ENCODE results near the gene PRR22.

Gene PRR22

GRCh38 chr19:5784581-5785147 is at the start of gene PRR22:
TSS of gene PRR22 (minus strand) at chr19:5784746. CDS start at chr19:5784660, 86 bp downstream.
- DNase-seq (ENCODE audit: low spot score): no peak

DNA sequence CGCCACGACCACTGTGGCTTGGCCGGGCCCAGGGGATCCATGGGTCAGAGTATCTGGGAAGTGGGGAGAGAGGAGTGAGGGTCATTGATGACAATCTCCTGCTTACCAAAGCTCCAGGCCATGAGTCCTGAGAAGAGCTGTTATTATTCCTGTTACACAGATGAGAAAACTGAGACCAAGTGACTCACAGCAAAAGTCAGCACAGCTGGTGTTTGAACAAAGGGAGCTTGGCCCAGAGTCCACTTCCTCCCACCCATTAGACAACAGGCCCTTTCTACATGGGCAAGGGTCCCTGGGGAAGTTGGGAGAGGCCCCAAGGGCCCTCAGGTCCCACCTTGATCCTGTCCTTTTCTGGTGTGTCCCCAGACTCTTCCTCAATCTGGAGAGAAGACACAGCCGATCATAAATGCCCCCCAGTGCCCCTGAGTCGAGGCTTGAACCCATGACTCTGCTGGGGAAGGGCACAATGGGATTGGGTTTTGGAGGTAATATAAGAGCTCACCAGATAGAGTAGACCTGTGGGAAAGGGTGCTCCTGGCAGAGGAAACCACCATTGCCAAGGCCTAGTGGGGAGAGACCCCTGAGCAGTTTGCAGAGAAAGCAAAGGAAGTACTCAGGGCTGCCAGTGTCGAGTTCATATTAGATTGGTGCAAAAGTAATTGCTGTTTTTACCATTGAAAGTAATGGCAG is 48.1 kb upstream of the PRR22 start:
- DNase-seq (ENCODE audit: low spot score): no peak

- DNase-seq (ENCODE audit: low spot score): no peak
Observed at GRCh38 chr19:5832061-5832460, 47.5 kb upstream of the PRR22 start.

GRCh38 chr19:5831159-5831558 is 46.6 kb upstream of the PRR22 start:
- no peak for DNase-seq (ENCODE audit: low spot score)

DNA sequence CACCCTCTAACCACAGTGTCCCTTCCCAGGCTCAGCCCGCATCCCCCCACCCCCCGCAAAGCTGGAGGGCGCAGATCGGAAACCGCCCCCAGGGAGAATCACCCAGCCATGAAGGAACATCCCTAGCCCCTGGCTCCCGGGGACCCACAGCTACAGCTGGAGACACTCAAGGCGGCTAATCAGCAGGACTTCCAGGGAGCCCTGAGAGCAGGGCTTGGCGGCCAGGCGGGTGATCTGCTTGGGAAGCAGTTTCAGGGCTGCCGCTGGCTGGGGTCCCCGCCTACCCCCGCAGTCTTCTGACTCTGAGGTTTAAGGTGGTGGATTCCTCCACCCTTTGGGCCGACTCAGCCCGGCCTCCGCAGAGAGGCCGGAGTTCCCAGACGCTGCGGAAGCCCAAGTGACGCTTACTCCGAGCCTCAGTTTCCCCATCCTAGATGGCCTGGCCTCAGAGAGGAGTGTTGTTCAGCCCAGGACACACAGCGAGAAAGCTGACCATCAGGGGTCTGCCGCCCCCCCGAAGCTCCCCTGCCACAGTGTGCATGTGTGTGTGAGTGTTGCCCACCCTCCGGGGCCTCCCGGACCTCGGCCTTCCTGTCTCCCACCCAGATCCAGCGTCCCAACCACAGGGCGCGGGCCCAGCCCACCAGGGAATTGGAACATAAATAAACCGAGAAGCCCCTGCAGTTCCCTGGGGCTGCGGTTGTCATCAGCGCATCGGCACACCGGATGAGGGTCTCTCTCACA is 45.2 kb upstream of the PRR22 start:
- no peak for DNase-seq (ENCODE audit: low spot score)

DNA sequence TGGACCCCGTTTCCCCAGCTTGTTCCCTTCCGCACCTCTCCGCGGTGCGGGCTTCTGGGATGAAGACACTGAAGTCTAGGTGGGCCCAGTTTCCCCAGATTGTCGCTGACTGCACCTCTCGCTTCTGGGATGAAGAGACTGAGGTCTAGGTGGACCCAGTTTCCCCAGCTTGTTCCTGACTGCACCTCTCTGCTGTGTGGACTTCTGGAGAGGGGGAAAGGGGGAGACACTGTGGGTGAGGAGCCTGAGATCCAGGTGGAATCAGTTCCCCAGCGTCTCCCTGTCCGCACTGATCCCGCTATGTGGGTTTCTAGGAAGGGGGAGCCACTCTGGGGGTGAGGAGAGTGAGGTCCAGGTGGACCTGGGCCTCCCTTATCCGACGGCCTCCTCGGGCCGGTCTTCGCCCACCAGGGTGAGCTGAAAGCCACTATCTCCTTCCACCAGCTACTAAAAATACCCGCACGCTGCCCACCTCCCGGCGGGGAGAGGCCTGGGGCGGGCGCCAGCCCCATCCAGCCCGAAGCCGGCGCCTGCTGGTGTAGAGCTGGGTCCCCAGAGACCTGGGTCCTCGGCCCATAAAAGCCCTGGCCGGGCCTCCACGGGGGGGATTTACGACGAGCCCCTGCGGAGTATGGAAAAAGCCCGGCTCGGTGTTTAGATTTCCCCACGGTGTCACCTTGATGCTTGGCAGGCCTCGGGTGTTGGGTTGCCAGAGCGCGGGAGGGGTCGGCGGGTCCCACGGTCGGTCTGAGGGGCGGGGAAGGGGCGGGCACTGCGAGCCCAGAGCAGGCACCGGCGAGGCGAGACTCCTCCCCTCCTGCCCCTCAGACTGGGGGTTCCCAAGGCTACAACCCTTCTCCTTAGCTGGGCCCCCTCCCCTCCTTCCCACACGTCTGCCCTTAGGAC is 44.4 kb upstream of the PRR22 start:
- DNase-seq (ENCODE audit: low spot score): no peak

DNA sequence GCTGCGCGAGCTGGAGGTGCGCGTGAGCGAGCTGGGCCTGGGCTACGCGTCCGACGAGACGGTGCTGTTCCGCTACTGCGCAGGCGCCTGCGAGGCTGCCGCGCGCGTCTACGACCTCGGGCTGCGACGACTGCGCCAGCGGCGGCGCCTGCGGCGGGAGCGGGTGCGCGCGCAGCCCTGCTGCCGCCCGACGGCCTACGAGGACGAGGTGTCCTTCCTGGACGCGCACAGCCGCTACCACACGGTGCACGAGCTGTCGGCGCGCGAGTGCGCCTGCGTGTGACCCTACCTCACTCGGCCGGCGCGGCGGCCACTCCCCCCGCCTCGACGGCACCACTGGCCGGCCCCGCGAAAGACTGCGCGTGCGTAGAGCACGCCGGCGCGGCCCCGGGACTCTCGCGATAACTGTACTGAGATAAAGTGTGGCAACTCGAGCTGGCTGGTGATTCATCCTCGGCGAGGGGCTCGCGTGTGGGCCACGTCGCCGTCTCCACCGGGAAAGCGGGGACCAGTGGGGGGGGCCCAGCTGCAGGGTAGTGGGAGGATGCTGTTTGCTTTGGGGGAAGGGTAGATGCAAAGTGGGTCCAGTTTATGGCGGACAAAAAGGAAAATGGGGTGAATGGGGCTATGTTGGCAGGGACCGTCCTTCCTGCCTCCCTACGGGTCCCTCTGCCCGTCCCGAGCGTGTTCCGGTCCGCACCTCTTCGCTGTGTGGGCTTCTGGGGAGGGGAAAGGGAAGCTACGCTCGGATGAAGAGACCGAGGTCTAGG is 43.5 kb upstream of the PRR22 start:
- DNase-seq (ENCODE audit: low spot score): peak; percentile 99

DNA sequence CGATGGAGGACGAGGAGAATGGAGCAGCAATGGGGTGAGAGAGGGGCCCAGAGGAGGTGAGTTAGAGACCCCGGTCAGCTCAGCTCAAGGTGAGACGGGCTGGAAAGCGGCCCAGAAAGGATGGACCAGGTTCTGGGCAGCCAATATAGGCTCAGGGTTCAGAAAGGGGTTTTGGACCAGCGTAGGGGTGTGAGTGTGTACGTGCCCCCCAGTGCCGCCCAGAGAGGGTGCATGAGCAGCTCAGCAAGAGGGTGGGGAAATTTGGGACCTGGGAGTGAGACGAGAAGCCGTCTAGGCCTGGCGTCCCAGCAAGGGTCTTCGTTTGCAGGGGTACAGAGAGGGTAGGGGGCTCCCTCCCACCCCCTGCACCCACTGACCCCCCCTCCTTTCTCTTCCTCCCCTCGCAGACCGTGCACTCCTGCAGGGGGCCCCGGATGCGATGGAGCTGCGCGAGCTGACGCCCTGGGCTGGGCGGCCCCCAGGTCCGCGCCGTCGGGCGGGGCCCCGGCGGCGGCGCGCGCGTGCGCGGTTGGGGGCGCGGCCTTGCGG is 42.9 kb upstream of the PRR22 start:
- DNase-seq (ENCODE audit: low spot score): no peak

GRCh38 chr19:5826531-5827341 is 42.2 kb upstream of the PRR22 start:
- peak; percentile 85 for DNase-seq (ENCODE audit: low spot score)

- no peak for DNase-seq (ENCODE audit: low spot score)
Observed at GRCh38 chr19:5825178-5825577, 40.6 kb upstream of the PRR22 start.

DNA sequence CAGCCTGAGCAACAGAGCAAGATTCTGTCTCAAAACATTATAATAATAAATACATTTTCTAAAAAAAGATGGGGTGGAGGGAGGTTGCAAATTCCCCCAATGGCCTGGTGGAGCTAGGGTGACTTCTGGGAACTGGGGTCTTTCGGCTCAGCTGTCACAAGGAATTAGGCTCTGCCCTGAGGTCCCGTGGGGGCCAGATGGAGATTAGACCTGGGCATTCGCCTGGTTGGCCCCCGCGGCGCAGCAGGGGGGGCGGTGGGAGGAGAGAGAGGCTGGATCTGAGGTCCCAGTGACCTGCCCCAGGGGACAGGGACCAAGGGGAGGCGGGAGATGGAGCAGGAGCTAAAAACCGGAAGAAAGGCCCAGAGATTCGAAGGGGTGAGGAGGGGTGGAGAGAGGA is 40.2 kb upstream of the PRR22 start:
- no peak for DNase-seq (ENCODE audit: low spot score)

DNA sequence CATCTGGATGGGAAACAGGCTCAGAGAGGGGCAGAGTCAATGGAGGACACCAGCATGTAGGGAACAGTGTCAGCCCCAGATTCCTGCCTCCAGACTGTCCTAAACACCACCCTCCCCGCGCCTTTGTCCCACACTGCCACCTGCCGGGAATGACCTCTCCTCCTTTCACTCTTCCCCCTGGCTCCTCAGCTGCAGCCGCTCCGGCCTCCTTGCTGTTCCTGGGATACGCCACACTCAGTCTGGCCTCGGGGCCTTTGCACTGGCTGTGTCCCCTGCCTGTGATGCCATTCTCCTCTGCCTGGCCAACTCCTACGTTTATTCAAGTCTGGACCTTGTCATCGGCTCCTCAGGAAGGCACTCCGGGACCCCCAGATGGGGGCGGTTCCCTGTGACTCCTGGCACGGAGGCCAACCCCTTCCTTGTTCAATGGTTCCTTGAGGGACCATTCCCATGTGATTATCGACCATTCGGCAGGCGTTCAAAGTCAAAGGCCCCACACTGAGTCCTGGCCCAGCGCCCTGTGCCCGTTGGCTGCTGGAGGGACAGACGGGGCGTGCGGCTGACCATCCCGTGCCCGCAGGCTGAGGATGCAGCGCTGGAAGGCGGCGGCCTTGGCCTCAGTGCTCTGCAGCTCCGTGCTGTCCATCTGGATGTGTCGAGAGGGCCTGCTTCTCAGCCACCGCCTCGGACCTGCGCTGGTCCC is 39.2 kb upstream of the PRR22 start:
- DNase-seq (ENCODE audit: low spot score): peak; percentile 89

GRCh38 chr19:5822181-5822844 is 37.8 kb upstream of the PRR22 start:
- DNase-seq (ENCODE audit: low spot score): no peak

DNA sequence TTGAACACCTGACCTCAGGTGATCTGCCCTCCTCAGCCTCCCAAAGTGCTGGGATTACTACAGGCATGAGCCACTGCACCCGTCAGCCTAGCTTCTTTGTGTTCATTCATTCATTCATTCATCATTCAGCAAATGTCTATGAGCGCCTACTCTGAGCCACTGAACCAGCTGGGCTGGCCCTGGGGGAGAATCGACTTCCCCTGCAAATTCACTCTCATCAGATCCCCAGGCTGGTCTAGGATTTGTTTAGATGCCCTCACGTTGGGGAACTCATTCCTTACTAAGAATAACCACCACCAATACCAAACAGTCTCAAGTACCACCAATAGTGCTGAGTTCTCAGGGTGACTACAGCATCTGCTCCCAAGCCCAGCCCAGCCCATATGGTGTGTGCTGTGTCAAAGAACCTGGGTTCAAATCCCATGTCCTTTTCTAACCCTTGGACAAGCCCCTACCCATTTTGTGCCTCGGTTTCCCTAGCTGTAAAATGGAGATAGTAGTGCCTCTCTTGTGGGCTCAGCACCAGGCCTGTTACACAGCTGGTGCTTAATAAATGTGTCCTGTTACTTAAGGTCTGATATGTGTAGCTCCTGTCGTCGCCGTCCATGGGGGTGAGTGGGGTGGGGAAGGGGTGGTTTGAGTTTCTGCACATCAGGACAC is 37.1 kb upstream of the PRR22 start:
- DNase-seq (ENCODE audit: low spot score): no peak

GRCh38 chr19:5820785-5821184 is 36.2 kb upstream of the PRR22 start:
- DNase-seq (ENCODE audit: low spot score): no peak

GRCh38 chr19:5818594-5818993 is 34.0 kb upstream of the PRR22 start:
- no peak for DNase-seq (ENCODE audit: low spot score)

GRCh38 chr19:5817218-5817617 is 32.7 kb upstream of the PRR22 start:
- DNase-seq (ENCODE audit: low spot score): no peak

DNA sequence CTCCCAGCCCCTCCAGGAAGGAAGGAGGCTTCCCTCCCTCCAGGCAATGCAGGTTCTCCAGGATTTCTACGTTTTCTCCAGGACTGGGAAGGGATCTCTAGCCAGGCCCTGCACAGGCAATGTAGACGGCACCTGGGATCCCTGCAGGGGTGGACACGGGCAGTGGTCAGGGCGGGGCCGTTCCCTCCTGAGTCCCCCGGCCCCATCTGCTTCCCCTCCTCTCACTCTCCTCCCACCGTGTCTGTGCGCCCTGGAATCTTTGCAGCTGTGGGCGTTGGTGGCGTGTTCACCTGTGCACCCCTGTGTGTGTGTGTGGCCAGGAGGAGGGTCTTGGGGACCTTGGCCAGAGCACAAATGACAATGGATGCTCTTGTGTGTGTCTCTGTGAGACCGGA is 30.3 kb upstream of the PRR22 start:
- DNase-seq (ENCODE audit: low spot score): no peak
